Astrocyte (in vitro differentiated cells and primary cell): ENCODE data around the gene HPGDS. TPM values are rescaled to one million over a fixed set of nuclear protein-coding genes. Genes with fewer than 3 reads are reported as not detected.

Source experiments
- DNase-seq: peaks from one replicate; pipeline ENCODE4 v3.0.0-alpha.2; 2010; ENCODE audit warnings: low read depth
- FAIRE-seq: peaks from 2 replicates; lab custom pipeline; 2011; peaks lifted over from hg19 to GRCh38; lab: Jason Lieb, UNC
- H2AFZ ChIP-seq: 2 replicates; pipeline ENCODE4 v1.6.0; 2012; ENCODE audit warnings: low read depth, low read length, inconsistent platforms
- H3K27ac ChIP-seq: 2 replicates; pipeline ENCODE4 v1.5.1; 2011; ENCODE audit warnings: low read depth, low read length, inconsistent platforms
- H3K27me3 ChIP-seq: 2 replicates; pipeline ENCODE4 v1.6.0; 2011; ENCODE audit warnings: low read length, inconsistent platforms; ENCODE audit not compliant: insufficient read depth
- H3K36me3 ChIP-seq: 2 replicates; pipeline ENCODE4 v1.5.1; 2011; ENCODE audit warnings: low read length, inconsistent platforms; ENCODE audit not compliant: insufficient read depth
- H3K4me1 ChIP-seq: 2 replicates; pipeline ENCODE4 v1.5.1; 2011; ENCODE audit warnings: low read length, inconsistent platforms; ENCODE audit not compliant: insufficient read depth
- H3K4me2 ChIP-seq: 2 replicates; pipeline ENCODE4 v1.6.0; 2012; ENCODE audit warnings: low read length, inconsistent platforms
- H3K4me3 ChIP-seq: 2 replicates; pipeline ENCODE4 v1.5.1; 2011; ENCODE audit warnings: low read depth, mild to moderate bottlenecking, low read length, inconsistent platforms; ENCODE audit not compliant: insufficient read depth
- H3K79me2 ChIP-seq: 2 replicates; pipeline ENCODE4 v1.6.0; 2012; ENCODE audit warnings: mild to moderate bottlenecking, low read length, inconsistent platforms; ENCODE audit not compliant: insufficient read depth
- H3K9ac ChIP-seq: 2 replicates; pipeline ENCODE4 v1.6.0; 2012; ENCODE audit warnings: mild to moderate bottlenecking, low read length, inconsistent platforms
- H3K9me3 ChIP-seq: 2 replicates; pipeline ENCODE4 v1.5.1; 2012; ENCODE audit warnings: low read depth, mild to moderate bottlenecking, low read length, inconsistent platforms; ENCODE audit not compliant: insufficient read depth
- H4K20me1 ChIP-seq: 2 replicates; pipeline ENCODE4 v1.6.0; 2012; ENCODE audit warnings: low read length, inconsistent platforms; ENCODE audit not compliant: insufficient read depth
- H3K27ac Mint-ChIP-seq: one replicate; pipeline ENCODE4 v1.8.0; 2021; ENCODE audit warnings: mild to moderate bottlenecking, mixed read lengths; ENCODE audit not compliant: unreplicated experiment
- H3K27me3 Mint-ChIP-seq: one replicate; pipeline ENCODE4 v1.8.0; 2021; ENCODE audit warnings: low read depth, mixed read lengths; ENCODE audit not compliant: unreplicated experiment
- H3K36me3 Mint-ChIP-seq: one replicate; pipeline ENCODE4 v1.8.0; 2021; ENCODE audit warnings: low read depth, mixed read lengths; ENCODE audit not compliant: unreplicated experiment
- H3K4me1 Mint-ChIP-seq: one replicate; pipeline ENCODE4 v1.8.0; 2021; ENCODE audit warnings: low read depth, mixed read lengths; ENCODE audit not compliant: unreplicated experiment
- H3K4me3 Mint-ChIP-seq: one replicate; pipeline ENCODE4 v1.8.0; 2021; ENCODE audit warnings: mild to moderate bottlenecking, moderate library complexity, mixed read lengths; ENCODE audit not compliant: unreplicated experiment
- H3K9me3 Mint-ChIP-seq: one replicate; pipeline ENCODE4 v1.8.0; 2021; ENCODE audit warnings: mild to moderate bottlenecking, mixed read lengths; ENCODE audit not compliant: unreplicated experiment
- EZH2 ChIP-seq: IDR thresholded peaks from 2 replicates; pipeline ENCODE4 v1.6.1; 2012; ENCODE audit warnings: mild to moderate bottlenecking, low read length, inconsistent platforms; ENCODE audit not compliant: insufficient read depth
- total RNA-seq: library from RNA; stranded (reverse); gene quantifications from 2 replicates; pipeline ENCODE4 v1.2.1, GENCODE V29; 2021
- TF ChIP-seq, protein P1 (sequence below): IDR thresholded peaks from 2 replicates; pipeline ENCODE4 v1.5.1; 2011; ENCODE audit warnings: low read depth, mild to moderate bottlenecking, inconsistent platforms, low read length, moderate library complexity; ENCODE audit not compliant: insufficient read depth

HPGDS gene
- total RNA-seq, 1 donor from 2014 or later = not detected

DNA sequence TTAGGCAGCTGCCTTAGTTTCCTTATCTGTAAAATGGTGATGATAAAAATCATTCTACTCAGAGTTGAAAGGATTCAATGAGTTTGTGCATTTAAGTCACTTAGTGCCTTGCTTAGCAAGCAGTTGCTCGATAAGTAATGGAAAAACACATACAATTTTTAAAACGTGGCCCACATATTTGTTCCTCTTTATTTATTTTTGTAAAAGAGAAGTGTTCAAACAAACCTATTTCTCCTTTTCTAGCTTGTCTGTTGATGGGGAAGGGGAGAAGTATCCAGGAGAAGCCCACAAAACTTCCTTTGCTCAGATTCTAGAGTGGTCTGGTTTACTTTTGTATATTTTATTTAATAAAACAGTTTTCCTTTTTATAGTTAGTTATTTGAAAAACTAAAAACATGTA, 3.3 kb upstream of the HPGDS start:
- Histone ChIP-seq H2AFZ (no peak overlapping the region), H4K20me1 (no peaks in the 10 kb centered on the region), H3K79me2 (no peaks in the 10 kb centered on the region), H3K4me3 (no peak overlapping the region), H3K9ac (no peak overlapping the region), H3K4me1 (no peaks in the 10 kb centered on the region), H3K9me3 (no peaks in the 10 kb centered on the region), H3K27ac (no peak overlapping the region), H3K4me2 (no peak overlapping the region), H3K36me3 (no peaks in the 10 kb centered on the region), H3K27me3 (no peaks in the 10 kb centered on the region)
- Mint-ChIP-seq H3K27me3 (no peaks in the 10 kb centered on the region), H3K4me3 (no peak overlapping the region), H3K9me3 (no peaks in the 10 kb centered on the region), H3K36me3 (no peaks in the 10 kb centered on the region), H3K27ac (no peak overlapping the region), H3K4me1 (peaks cover 8% of the 10 kb centered on the region)
- FAIRE-seq (no peak), DNase-seq (no peak)
- TF ChIP-seq, protein P1, sequence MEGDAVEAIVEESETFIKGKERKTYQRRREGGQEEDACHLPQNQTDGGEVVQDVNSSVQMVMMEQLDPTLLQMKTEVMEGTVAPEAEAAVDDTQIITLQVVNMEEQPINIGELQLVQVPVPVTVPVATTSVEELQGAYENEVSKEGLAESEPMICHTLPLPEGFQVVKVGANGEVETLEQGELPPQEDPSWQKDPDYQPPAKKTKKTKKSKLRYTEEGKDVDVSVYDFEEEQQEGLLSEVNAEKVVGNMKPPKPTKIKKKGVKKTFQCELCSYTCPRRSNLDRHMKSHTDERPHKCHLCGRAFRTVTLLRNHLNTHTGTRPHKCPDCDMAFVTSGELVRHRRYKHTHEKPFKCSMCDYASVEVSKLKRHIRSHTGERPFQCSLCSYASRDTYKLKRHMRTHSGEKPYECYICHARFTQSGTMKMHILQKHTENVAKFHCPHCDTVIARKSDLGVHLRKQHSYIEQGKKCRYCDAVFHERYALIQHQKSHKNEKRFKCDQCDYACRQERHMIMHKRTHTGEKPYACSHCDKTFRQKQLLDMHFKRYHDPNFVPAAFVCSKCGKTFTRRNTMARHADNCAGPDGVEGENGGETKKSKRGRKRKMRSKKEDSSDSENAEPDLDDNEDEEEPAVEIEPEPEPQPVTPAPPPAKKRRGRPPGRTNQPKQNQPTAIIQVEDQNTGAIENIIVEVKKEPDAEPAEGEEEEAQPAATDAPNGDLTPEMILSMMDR = no peak
- no peak for TF ChIP-seq EZH2

DNA sequence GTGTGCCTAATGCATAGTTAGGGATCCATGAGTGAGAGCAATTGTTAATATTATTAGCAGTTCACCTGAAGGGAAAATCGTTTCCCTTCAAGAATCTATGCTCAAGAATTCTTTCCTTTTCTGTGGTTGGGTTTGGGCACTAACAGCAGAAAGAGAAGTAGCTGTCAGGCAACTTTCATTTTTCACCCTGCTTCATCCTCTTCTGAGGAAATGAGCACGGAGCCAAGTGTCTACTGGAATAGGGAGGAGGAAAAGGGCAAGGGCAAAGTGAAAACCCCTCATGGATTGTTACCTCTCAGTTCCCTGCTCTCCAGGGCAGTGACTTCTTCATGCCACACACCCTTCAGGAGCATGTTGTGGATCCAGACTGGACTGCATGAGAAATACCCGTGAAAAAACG, 2.6 kb upstream of the HPGDS start:
- peaks cover 8% of the 10 kb centered on the region for H3K4me1 Mint-ChIP-seq
- no peak overlapping the region for H2AFZ ChIP-seq
- no peak overlapping the region for H3K27ac Mint-ChIP-seq
- no peak for TF ChIP-seq EZH2
- TF ChIP-seq, protein P1 = no peak
- no peak overlapping the region for H3K4me3 ChIP-seq
- H3K9me3 ChIP-seq = no peaks in the 10 kb centered on the region
- no peaks in the 10 kb centered on the region for H4K20me1 ChIP-seq
- H3K27me3 Mint-ChIP-seq = no peaks in the 10 kb centered on the region
- H3K9ac ChIP-seq = no peak overlapping the region
- no peak overlapping the region for H3K27ac ChIP-seq
- H3K27me3 ChIP-seq = no peaks in the 10 kb centered on the region
- FAIRE-seq (no peak), DNase-seq (no peak)
- no peaks in the 10 kb centered on the region for H3K9me3 Mint-ChIP-seq
- H3K4me2 ChIP-seq = no peak overlapping the region
- H3K36me3 Mint-ChIP-seq = no peaks in the 10 kb centered on the region
- no peaks in the 10 kb centered on the region for H3K4me1 ChIP-seq
- H3K4me3 Mint-ChIP-seq = no peak overlapping the region
- no peaks in the 10 kb centered on the region for H3K36me3 ChIP-seq
- no peaks in the 10 kb centered on the region for H3K79me2 ChIP-seq

DNA sequence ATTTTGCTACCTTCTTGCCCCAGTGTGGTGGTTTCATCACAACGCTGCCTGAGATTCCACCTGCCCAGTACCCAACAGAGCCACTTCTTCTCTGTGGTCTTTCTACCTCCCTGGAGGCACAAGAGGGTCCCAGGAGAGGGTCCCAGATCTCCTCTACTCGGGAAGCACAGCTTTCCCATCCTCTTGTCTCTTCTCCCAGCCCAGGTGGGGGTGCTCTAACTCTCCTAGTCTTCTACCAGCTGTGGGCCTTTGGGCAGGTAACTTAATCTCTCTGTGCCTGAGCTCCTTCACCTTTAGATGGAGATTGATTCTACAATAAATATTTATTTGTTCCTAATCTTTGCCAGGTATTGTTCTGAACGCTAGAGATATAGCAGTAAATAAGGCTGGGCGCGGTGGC, 1.8 kb upstream of the HPGDS start:
- H3K4me1 Mint-ChIP-seq = peaks cover 8% of the 10 kb centered on the region
- Histone ChIP-seq H3K9me3 (no peaks in the 10 kb centered on the region), H3K79me2 (no peaks in the 10 kb centered on the region), H2AFZ (no peak overlapping the region), H4K20me1 (no peaks in the 10 kb centered on the region), H3K27me3 (no peaks in the 10 kb centered on the region), H3K9ac (no peak overlapping the region), H3K4me2 (no peak overlapping the region), H3K4me3 (no peak overlapping the region), H3K27ac (no peak overlapping the region), H3K4me1 (no peaks in the 10 kb centered on the region), H3K36me3 (no peaks in the 10 kb centered on the region)
- no peak for TF ChIP-seq EZH2
- TF ChIP-seq, protein P1 = no peak
- H3K36me3 Mint-ChIP-seq = no peaks in the 10 kb centered on the region
- no peak for DNase-seq
- H3K4me3 Mint-ChIP-seq = no peak overlapping the region
- no peak for FAIRE-seq
- no peaks in the 10 kb centered on the region for H3K27me3 Mint-ChIP-seq
- no peaks in the 10 kb centered on the region for H3K9me3 Mint-ChIP-seq
- H3K27ac Mint-ChIP-seq = no peak overlapping the region
